H1 (cell line): ENCODE results near the gene S1PR1. TPM values are rescaled to one million over a fixed set of nuclear protein-coding genes. Genes with fewer than 3 reads are reported as not detected.

Source experiments
- CTCF ChIA-PET: fragments of 300-600 bp; sonication (Branson Sonifier 250); formaldehyde crosslinking; loops from one replicate; lab custom pipeline; 2021; ENCODE audit not compliant: partially characterized antibody; lab: Charles Lee
- POLR2A ChIA-PET: fragments of 300-600 bp; sonication (Branson Sonifier 250); formaldehyde crosslinking; loops from one replicate; lab custom pipeline; 2021; ENCODE audit warnings: inconsistent platforms; ENCODE audit not compliant: partially characterized antibody; lab: Charles Lee
- DNase-seq, 2 experiments: peaks; one replicate each; pipeline versions ENCODE4 v3.0.0 to v3.0.0-alpha.2; 2010 to 2022; ENCODE audit warnings: low spot score in 2 of 2, low read depth in 1 of 2, mixed read lengths in 1 of 2
- FAIRE-seq: peaks from 2 replicates; lab custom pipeline; 2011; peaks lifted over from hg19 to GRCh38; lab: Jason Lieb, UNC
- H2AFZ ChIP-seq: 2 replicates; pipeline ENCODE4 v1.8.1; 2012; ENCODE audit warnings: low read length, inconsistent platforms
- H2AK5ac ChIP-seq: 2 replicates; pipeline ENCODE4 v1.6.1; 2013; ENCODE audit warnings: low read depth, low read length
- H2BK120ac ChIP-seq: replicated peaks from 2 replicates; pipeline ENCODE3; 2013; ENCODE audit warnings: low read depth, low read length, inconsistent platforms
- H2BK12ac ChIP-seq: 2 replicates; pipeline ENCODE4 v1.6.1; 2013; ENCODE audit warnings: low read depth, low read length
- H2BK15ac ChIP-seq: 2 replicates; pipeline ENCODE4 v1.6.1; 2013; ENCODE audit warnings: low read length
- H2BK20ac ChIP-seq: 2 replicates; pipeline ENCODE4 v1.6.1; 2013; ENCODE audit warnings: low read length
- H2BK5ac ChIP-seq: 2 replicates; pipeline ENCODE4 v1.6.1; 2013; ENCODE audit warnings: low read depth, low read length
- H3K14ac ChIP-seq: 2 replicates; pipeline ENCODE4 v1.6.1; 2013; ENCODE audit warnings: inconsistent platforms; ENCODE audit not compliant: insufficient read length
- H3K18ac ChIP-seq: 2 replicates; pipeline ENCODE4 v1.6.1; 2013; ENCODE audit warnings: low read length; ENCODE audit errors: extremely low read depth
- H3K23ac ChIP-seq: 2 replicates; pipeline ENCODE4 v1.6.1; 2013; ENCODE audit warnings: inconsistent platforms; ENCODE audit not compliant: insufficient read length
- H3K23me2 ChIP-seq: 2 replicates; pipeline ENCODE4 v1.6.1; 2013; ENCODE audit warnings: low read depth, low read length
- H3K27ac ChIP-seq: 2 replicates; pipeline ENCODE4 v1.6.1; 2011; ENCODE audit warnings: low read depth, low read length, inconsistent platforms
- H3K27me3 ChIP-seq, 4 experiments: replicated peaks in 1 of 4; 1 replicate in 1 of 4; 2 replicates in 3 of 4; pipeline versions ENCODE4 v1.6.1 to v1.8.1; 2011 to 2013; ENCODE audit warnings: low read length in 3 of 4, mild to moderate bottlenecking in 3 of 4, inconsistent platforms in 2 of 4, mixed read lengths in 2 of 4, moderate library complexity in 1 of 4; ENCODE audit not compliant: control insufficient read depth in 3 of 4, insufficient read depth in 3 of 4; ENCODE audit errors: extremely low read depth in 1 of 4
- H3K36me3 ChIP-seq, 4 experiments: 2 replicates each; pipeline versions ENCODE4 v1.6.1 to v1.8.1; 2011 to 2013; ENCODE audit warnings: mild to moderate bottlenecking in 4 of 4, low read length in 3 of 4, moderate library complexity in 2 of 4, control low read depth in 1 of 4, inconsistent platforms in 1 of 4; ENCODE audit not compliant: insufficient read depth in 4 of 4, control insufficient read depth in 2 of 4
- H3K4ac ChIP-seq: replicated peaks from 2 replicates; pipeline ENCODE3; 2013; ENCODE audit warnings: low read length, low read depth, mixed read lengths, inconsistent platforms; ENCODE audit not compliant: insufficient read length
- H3K4me1 ChIP-seq, 4 experiments: replicated peaks in 1 of 4; 1 replicate in 1 of 4; 2 replicates in 3 of 4; pipeline versions ENCODE4 v1.6.1 to v1.8.1; 2011 to 2013; ENCODE audit warnings: low read length in 3 of 4, inconsistent platforms in 2 of 4, mixed read lengths in 1 of 4; ENCODE audit not compliant: insufficient read depth in 4 of 4, control insufficient read depth in 3 of 4
- H3K4me2 ChIP-seq, 2 experiments: 2 replicates each; pipeline versions ENCODE4 v1.6.1 to v1.8.1; 2011 to 2013; ENCODE audit warnings: low read depth in 2 of 2, low read length in 2 of 2, control low read depth in 1 of 2, inconsistent platforms in 1 of 2, mild to moderate bottlenecking in 1 of 2; ENCODE audit not compliant: insufficient read depth in 1 of 2
- H3K4me3 ChIP-seq, 4 experiments: fragments of 200-600, 300-600 bp in 1 of 4; sonication (generic), shearing (Covaris generic), sonication (Bioruptor Twin) in 1 of 4; 2 replicates each; pipeline versions ENCODE4 v1.5.1 to v1.8.1; 2011 to 2016; ENCODE audit warnings: low read length in 4 of 4, low read depth in 3 of 4, control low read depth in 2 of 4, inconsistent platforms in 2 of 4, mild to moderate bottlenecking in 2 of 4, mixed read lengths in 1 of 4, moderate library complexity in 1 of 4; ENCODE audit not compliant: insufficient read depth in 2 of 4; ENCODE audit errors: extremely low read depth in 1 of 4
- H3K56ac ChIP-seq: replicated peaks from 2 replicates; pipeline ENCODE3; 2013; ENCODE audit warnings: low read depth, mild to moderate bottlenecking, mixed read lengths, low read length, inconsistent platforms; ENCODE audit not compliant: insufficient read length
- H3K79me1 ChIP-seq: 2 replicates; pipeline ENCODE4 v1.6.1; 2013; ENCODE audit warnings: low read depth, low read length, control low read depth
- H3K79me2 ChIP-seq, 2 experiments: 2 replicates each; pipeline versions ENCODE4 v1.6.1 to v1.8.1; 2012 to 2013; ENCODE audit warnings: low read length in 2 of 2, mild to moderate bottlenecking in 2 of 2, inconsistent platforms in 1 of 2; ENCODE audit not compliant: insufficient read depth in 2 of 2, control insufficient read depth in 1 of 2
- H3K9ac ChIP-seq, 4 experiments: replicated peaks in 1 of 4; 1 replicate in 1 of 4; 2 replicates in 3 of 4; pipeline versions ENCODE4 v1.6.1 to v1.8.1; 2011 to 2013; ENCODE audit warnings: low read depth in 3 of 4, low read length in 3 of 4, control low read depth in 2 of 4, mild to moderate bottlenecking in 2 of 4, moderate library complexity in 2 of 4, inconsistent platforms in 1 of 4; ENCODE audit errors: extremely low read depth in 1 of 4
- H3K9me3 ChIP-seq, 2 experiments: 2 replicates each; pipeline versions ENCODE4 v1.6.1 to v1.8.1; 2012 to 2013; ENCODE audit warnings: mild to moderate bottlenecking in 2 of 2, moderate library complexity in 2 of 2, control low read depth in 1 of 2, inconsistent platforms in 1 of 2, low read depth in 1 of 2, low read length in 1 of 2, mixed read lengths in 1 of 2; ENCODE audit not compliant: insufficient read depth in 2 of 2
- H4K20me1 ChIP-seq, 2 experiments: replicated peaks in 1 of 2; 2 replicates each; pipeline versions ENCODE3 to v1.8.1; 2011 to 2013; ENCODE audit warnings: inconsistent platforms in 2 of 2, low read length in 2 of 2, mild to moderate bottlenecking in 1 of 2; ENCODE audit not compliant: insufficient read depth in 2 of 2, control insufficient read depth in 1 of 2
- H4K5ac ChIP-seq: 2 replicates; pipeline ENCODE4 v1.6.1; 2013; ENCODE audit warnings: low read length, low read depth, mixed read lengths, inconsistent platforms; ENCODE audit not compliant: insufficient read length
- H4K8ac ChIP-seq: 2 replicates; pipeline ENCODE4 v1.8.0; 2013; ENCODE audit warnings: mild to moderate bottlenecking, moderate library complexity, low read length, inconsistent platforms; ENCODE audit not compliant: insufficient read depth; ENCODE audit errors: extremely low read depth
- H4K91ac ChIP-seq: replicated peaks from 2 replicates; pipeline ENCODE3; 2013; ENCODE audit warnings: low read length, mixed read lengths, inconsistent platforms; ENCODE audit not compliant: insufficient read length
- EGR1 ChIP-seq: IDR thresholded peaks from 2 replicates; pipeline ENCODE4 v1.6.1; 2011; ENCODE audit warnings: low read depth, low read length, borderline replicate concordance
- NRF1 ChIP-seq: IDR thresholded peaks from 2 replicates; pipeline ENCODE4 v1.6.1; 2011; ENCODE audit warnings: mild to moderate bottlenecking, low read depth, low read length, improper control_type of control experiment
- POLR2AphosphoS5 ChIP-seq: IDR thresholded peaks from 2 replicates; pipeline ENCODE4 v1.6.1; 2011; ENCODE audit warnings: low read depth, low read length
- TEAD4 ChIP-seq: IDR thresholded peaks from 2 replicates; pipeline ENCODE4 v1.6.1; 2012; ENCODE audit warnings: low read depth, low read length, inconsistent platforms, mixed read lengths
- ZNF274 ChIP-seq: IDR thresholded peaks from 2 replicates; pipeline ENCODE4 v1.7.0; 2012; ENCODE audit warnings: low read length, borderline replicate concordance; ENCODE audit errors: extremely low read depth
- polyA plus RNA-seq, 7 experiments: library from polyadenylated mRNA; depleted of rRNA in 3 of 7; stranded (reverse) in 5 of 7; unstranded in 2 of 7; fragments of >200 nt in 5 of 7; fragments of 200-250 nt in 2 of 7; gene quantifications; 1 replicate in 5 of 7; 2 replicates in 1 of 7; 4 replicates in 1 of 7; pipeline versions ENCODE4 v1.2.1 to v1.2.3, GENCODE V29; 2011 to 2013; ENCODE audit warnings: missing spikeins in 2 of 7, mixed read lengths in 2 of 7
- total RNA-seq: library from RNA; stranded (reverse); fragmentation: NEBNext Ultra II Directional; extraction: Animal tissue kit (Norgen Biotek cat#: 25700); gene quantifications from 2 replicates; pipeline ENCODE4 v1.2.1, GENCODE V29; 2021
- TF ChIP-seq, protein P1 (sequence below): IDR thresholded peaks from 2 replicates; pipeline ENCODE4 v1.6.1; 2012; ENCODE audit warnings: low read length, inconsistent platforms
- TF ChIP-seq, protein P2 (sequence below): IDR thresholded peaks from 2 replicates; pipeline ENCODE4 v1.6.1; 2012; ENCODE audit warnings: inconsistent platforms

The S1PR1 gene
- total and polyA plus RNA-seq, 2 of the 8 experiments (the other 6 are each of a cell fraction or from before 2014, with no cell fraction given): 3.5 to 5.5 TPM

DNA sequence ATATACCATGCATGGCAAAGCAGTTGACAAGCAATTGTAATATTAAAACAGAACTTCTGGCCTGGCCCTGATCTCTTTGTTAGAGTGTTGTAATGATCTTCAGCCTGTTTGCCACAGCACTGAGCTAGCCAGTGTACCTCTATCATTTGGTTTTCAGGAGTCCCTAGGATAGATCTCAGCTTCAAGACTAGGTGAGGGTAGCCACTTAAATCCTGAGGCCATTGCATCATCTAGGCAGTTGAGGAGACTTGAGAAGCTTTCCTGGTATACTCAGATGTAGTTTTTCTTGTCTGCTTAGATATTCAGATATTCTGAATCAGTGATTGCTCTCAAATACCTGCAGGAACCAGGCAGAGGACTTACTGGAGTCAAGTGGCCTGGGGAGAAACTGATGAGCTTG lies 14.7 kb downstream of the S1PR1 start:
- no peaks in the 10 kb centered on the region for H3K23me2 ChIP-seq
- H3K4ac ChIP-seq: no peak overlapping the region
- no peak overlapping the region for H4K91ac ChIP-seq
- H2BK12ac ChIP-seq: no peak overlapping the region
- H3K79me2 ChIP-seq: no peaks in the 10 kb centered on the region
- FAIRE-seq (no peak), DNase-seq (no peak)
- H2AK5ac ChIP-seq: no peak overlapping the region
- CTCF ChIA-PET: interaction anchor here (0.6 to 3.2 kb wide), 5 partner anchors 12 to 88 kb away, joined by 4 to 26 read pairs (median 11); no protein-coding TSS in a partner anchor
- POLR2A ChIA-PET: no interaction called here
- no peak overlapping the region for H4K8ac ChIP-seq
- H3K9me3 ChIP-seq: no peaks in the 10 kb centered on the region
- no peak overlapping the region for H2BK120ac ChIP-seq
- H3K79me1 ChIP-seq: no peaks in the 10 kb centered on the region
- H3K36me3 ChIP-seq: no peaks in the 10 kb centered on the region
- H3K27ac ChIP-seq: no peak overlapping the region
- no peak overlapping the region for H3K9ac ChIP-seq
- H2BK15ac ChIP-seq: no peak overlapping the region
- H2BK20ac ChIP-seq: no peak overlapping the region
- peaks cover 0 to 1% of the 10 kb centered on the region in 2 experiments for H4K20me1 ChIP-seq
- peaks cover 0 to 1% (median 0%) of the 10 kb centered on the region in 4 experiments; a peak in 1 of 7 replicates for H3K27me3 ChIP-seq
- no peak for TF ChIP-seq EGR1
- TF ChIP-seq, protein P1, sequence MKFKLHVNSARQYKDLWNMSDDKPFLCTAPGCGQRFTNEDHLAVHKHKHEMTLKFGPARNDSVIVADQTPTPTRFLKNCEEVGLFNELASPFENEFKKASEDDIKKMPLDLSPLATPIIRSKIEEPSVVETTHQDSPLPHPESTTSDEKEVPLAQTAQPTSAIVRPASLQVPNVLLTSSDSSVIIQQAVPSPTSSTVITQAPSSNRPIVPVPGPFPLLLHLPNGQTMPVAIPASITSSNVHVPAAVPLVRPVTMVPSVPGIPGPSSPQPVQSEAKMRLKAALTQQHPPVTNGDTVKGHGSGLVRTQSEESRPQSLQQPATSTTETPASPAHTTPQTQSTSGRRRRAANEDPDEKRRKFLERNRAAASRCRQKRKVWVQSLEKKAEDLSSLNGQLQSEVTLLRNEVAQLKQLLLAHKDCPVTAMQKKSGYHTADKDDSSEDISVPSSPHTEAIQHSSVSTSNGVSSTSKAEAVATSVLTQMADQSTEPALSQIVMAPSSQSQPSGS: no peak
- no peak for TF ChIP-seq POLR2AphosphoS5
- TF ChIP-seq, protein P2, sequence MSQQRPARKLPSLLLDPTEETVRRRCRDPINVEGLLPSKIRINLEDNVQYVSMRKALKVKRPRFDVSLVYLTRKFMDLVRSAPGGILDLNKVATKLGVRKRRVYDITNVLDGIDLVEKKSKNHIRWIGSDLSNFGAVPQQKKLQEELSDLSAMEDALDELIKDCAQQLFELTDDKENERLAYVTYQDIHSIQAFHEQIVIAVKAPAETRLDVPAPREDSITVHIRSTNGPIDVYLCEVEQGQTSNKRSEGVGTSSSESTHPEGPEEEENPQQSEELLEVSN: no peak
- TF ChIP-seq NRF1: no peak
- TF ChIP-seq ZNF274: no peak
- no peak for TF ChIP-seq TEAD4
- no peak overlapping the region for H3K18ac ChIP-seq
- H3K23ac ChIP-seq: no peak overlapping the region
- H2AFZ ChIP-seq: no peak overlapping the region
- H3K4me1 ChIP-seq: no peaks in the 10 kb centered on the region
- H2BK5ac ChIP-seq: no peak overlapping the region
- H3K4me2 ChIP-seq: no peak overlapping the region
- no peak overlapping the region for H3K4me3 ChIP-seq
- no peak overlapping the region for H4K5ac ChIP-seq
- H3K14ac ChIP-seq: no peak overlapping the region
- no peak overlapping the region for H3K56ac ChIP-seq
